GM18907 (cell line): ENCODE measurements around the gene E2F4.

ENCODE experiments used
- ATAC-seq: cut with Tn5 transposase; IDR thresholded peaks from one replicate; pipeline ENCODE4 v1.9.1; 2021; ENCODE audit warnings: mild to moderate bottlenecking, moderate library complexity; ENCODE audit not compliant: unreplicated experiment

E2F4 gene

DNA sequence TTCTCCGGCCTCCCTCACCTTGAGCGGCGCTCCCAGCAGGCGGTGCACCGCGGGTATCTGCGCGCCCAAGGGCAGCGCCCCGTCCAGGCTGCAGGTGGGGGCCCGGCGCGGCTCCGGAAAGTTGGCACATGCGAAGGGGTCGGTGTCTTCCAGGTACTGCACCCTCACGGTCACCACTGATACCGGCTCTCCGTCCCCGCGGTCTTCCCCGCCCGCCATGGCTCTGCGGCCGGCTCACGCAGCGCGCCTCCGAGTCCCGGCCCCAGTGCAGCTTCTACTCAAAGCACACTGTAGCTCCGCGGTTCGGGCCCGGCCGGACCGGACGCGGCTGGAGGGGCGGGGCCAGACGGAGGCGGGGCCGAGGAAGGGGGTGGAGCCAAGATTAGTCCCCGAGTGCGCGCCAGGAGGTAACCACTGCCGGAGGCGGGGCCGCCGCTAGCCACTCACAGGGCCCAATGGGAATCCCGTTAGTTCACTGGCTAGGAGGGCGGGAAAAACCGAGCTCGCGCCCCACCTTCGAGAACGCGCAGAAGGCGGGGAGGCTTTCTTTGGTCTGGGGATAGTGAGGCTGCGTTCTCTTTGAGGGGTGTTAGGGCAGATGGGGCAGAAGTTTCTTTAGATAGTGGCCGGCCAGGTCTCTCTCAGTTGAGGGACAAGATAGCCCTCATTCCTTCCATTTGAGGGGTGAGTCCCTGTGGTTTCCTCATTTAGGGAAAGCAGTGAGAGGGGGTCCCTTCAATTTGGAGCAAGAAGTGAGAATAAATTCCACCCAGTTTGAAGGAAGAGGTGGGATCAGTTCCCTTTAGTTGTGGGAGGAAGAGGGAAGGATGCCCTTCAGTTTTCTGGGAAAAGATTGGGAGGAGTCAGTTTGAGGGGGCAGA lies 55.5 kb downstream of the E2F4 start, which contains the start of gene FHOD1:
TSS of gene FHOD1 (minus strand) at position 290 of the 881 bp plus-strand sequence. CDS start at position 219, 71 bp downstream.
- peak; percentile 56 for ATAC-seq

DNA sequence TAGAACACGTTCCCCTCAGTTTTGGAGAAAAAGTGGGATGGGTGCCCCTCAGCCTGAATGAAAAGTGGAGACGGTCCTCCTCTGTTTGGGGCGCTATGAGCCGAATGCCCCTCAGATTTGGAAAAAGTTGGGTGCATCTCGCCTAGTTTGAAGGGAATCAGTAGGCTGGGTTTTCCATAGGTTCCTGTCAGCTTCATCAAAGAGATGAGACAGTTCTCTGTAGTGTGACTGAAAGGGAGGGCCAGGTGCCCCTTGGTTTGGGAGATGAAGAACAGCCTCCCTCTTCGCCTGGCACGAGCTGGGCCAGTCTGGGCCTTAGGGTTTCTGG lies 56.1 kb downstream of the E2F4 start:
- ATAC-seq: no peak
